Hypothalamus (tissue), 51 donors: ENCODE measurements around the gene ATG13.
A peak's percentile ranks its signal among the peaks of the same experiment; 100 is the strongest.

ENCODE experiments used
- DNase-seq, 51 donors: peaks; one replicate each; lab custom pipeline; 2025; lab: John Stamatoyannopoulos, UW

The ATG13 gene

GRCh38 chr11:46674463-46675287, 57.3 kb downstream of the ATG13 start:
- peak in 1 of 51 donors; percentile 60 for DNase-seq

GRCh38 chr11:46675288-46675851, 58.0 kb downstream of the ATG13 start:
- DNase-seq: peak in 20 of 51 donors; percentile 31 to 79 (median 54)

- DNase-seq: no peak
These were observed 58.6 kb downstream of the ATG13 start for GRCh38 chr11:46675949-46676348.

- peak in 1 of 51 donors; percentile 19 for DNase-seq
These were observed 59.2 kb downstream of the ATG13 start for GRCh38 chr11:46676436-46677158.

GRCh38 chr11:46677169-46677568, 59.8 kb downstream of the ATG13 start:
- no peak for DNase-seq

GRCh38 chr11:46677991-46678740, 60.8 kb downstream of the ATG13 start:
- no peak for DNase-seq

GRCh38 chr11:46678741-46679130, 61.4 kb downstream of the ATG13 start:
- no peak for DNase-seq

- DNase-seq: no peak
These were observed 62.1 kb downstream of the ATG13 start for GRCh38 chr11:46679241-46680163.

- no peak for DNase-seq
These were observed 62.9 kb downstream of the ATG13 start for GRCh38 chr11:46680164-46680760.

GRCh38 chr11:46680815-46681214, 63.5 kb downstream of the ATG13 start:
- DNase-seq: no peak

GRCh38 chr11:46681814-46682213, 64.5 kb downstream of the ATG13 start:
- DNase-seq: no peak

GRCh38 chr11:46682773-46683752, 65.7 kb downstream of the ATG13 start:
- no peak for DNase-seq

GRCh38 chr11:46684367-46684766, 67.0 kb downstream of the ATG13 start:
- DNase-seq: peak in 1 of 51 donors; percentile 35

GRCh38 chr11:46686886-46687795, 69.8 kb downstream of the ATG13 start:
- DNase-seq: peak in 8 of 51 donors; percentile 12 to 52 (median 30)

GRCh38 chr11:46690702-46691101, 73.3 kb downstream of the ATG13 start:
- DNase-seq: no peak

GRCh38 chr11:46692450-46692849, 75.1 kb downstream of the ATG13 start:
- DNase-seq: no peak

GRCh38 chr11:46693597-46694012, 76.3 kb downstream of the ATG13 start:
- DNase-seq: peak in 2 of 51 donors; percentile 40 to 59
